RWPE2 (cell line): ENCODE results near the gene COL25A1.

Experiments used
- ATAC-seq: fragments of 200-7000 bp; cut with Tn5 transposase; 3 replicates; pipeline ENCODE4 v1.9.1; 2021; ENCODE audit warnings: low read depth
- DNase-seq: peaks from one replicate; pipeline ENCODE4 v3.0.0-alpha.2; 2020; ENCODE audit warnings: low spot score
- H3K27ac ChIP-seq: fragments of 450-650 bp; 2 replicates; pipeline ENCODE4 v1.5.1; 2017; ENCODE audit warnings: mild to moderate bottlenecking; ENCODE audit not compliant: poor library complexity, severe bottlenecking
- H3K27me3 ChIP-seq: fragments of 250-450 bp; sonication (Bioruptor Pico); 2 replicates; pipeline ENCODE4 v1.5.1; 2021; ENCODE audit warnings: mild to moderate bottlenecking, moderate library complexity; ENCODE audit not compliant: insufficient read depth, poor library complexity, severe bottlenecking
- H3K36me3 ChIP-seq: fragments of 250-450 bp; sonication (Bioruptor Pico); 2 replicates; pipeline ENCODE4 v1.5.1; 2020; ENCODE audit warnings: low read depth, mild to moderate bottlenecking, moderate library complexity
- H3K4me1 ChIP-seq: fragments of 250-450 bp; sonication (Bioruptor Pico); 2 replicates; pipeline ENCODE4 v1.5.1; 2021; ENCODE audit warnings: mild to moderate bottlenecking, moderate library complexity; ENCODE audit not compliant: insufficient read depth, poor library complexity, severe bottlenecking
- H3K4me3 ChIP-seq: fragments of 250-450 bp; sonication (Bioruptor Pico); 2 replicates; pipeline ENCODE4 v1.5.1; 2021; ENCODE audit warnings: mild to moderate bottlenecking, moderate library complexity; ENCODE audit not compliant: severe bottlenecking
- H3K9me3 ChIP-seq: fragments of 250-450 bp; sonication (Bioruptor Pico); 2 replicates; pipeline ENCODE4 v1.5.1; 2021; ENCODE audit warnings: mild to moderate bottlenecking, moderate library complexity; ENCODE audit not compliant: severe bottlenecking
- TF ChIP-seq, protein P1 (sequence below): fragments of 450-650 bp; IDR thresholded peaks from one replicate; pipeline ENCODE4 v1.5.1; 2017; ENCODE audit warnings: mild to moderate bottlenecking, moderate library complexity; ENCODE audit not compliant: poor library complexity, severe bottlenecking

Gene COL25A1

DNA sequence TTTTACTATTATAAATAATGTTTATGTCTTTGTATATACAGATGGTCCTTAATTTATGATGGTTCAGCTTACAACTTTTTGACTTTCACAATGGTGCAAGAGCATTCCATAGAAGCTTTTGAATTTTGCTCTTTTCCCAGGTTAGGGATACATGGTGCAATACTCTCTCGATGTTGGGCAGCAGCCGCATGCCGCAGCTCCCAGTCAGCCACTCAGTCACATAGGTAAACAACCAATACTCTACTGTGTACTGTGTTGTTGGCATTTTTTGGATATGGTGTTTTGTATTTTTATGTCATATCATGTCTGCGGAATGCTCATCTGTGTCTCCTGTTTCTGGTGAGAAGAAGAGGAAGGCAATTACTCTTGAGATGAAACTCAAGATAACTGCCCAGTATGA lies 281.6 kb downstream of the COL25A1 start:
- Histone ChIP-seq H3K4me3 (no peak overlapping the region), H3K27ac (no peak overlapping the region), H3K9me3 (no peaks in the 10 kb centered on the region), H3K36me3 (no peaks in the 10 kb centered on the region), H3K27me3 (no peaks in the 10 kb centered on the region), H3K4me1 (no peaks in the 10 kb centered on the region)
- TF ChIP-seq, protein P1, sequence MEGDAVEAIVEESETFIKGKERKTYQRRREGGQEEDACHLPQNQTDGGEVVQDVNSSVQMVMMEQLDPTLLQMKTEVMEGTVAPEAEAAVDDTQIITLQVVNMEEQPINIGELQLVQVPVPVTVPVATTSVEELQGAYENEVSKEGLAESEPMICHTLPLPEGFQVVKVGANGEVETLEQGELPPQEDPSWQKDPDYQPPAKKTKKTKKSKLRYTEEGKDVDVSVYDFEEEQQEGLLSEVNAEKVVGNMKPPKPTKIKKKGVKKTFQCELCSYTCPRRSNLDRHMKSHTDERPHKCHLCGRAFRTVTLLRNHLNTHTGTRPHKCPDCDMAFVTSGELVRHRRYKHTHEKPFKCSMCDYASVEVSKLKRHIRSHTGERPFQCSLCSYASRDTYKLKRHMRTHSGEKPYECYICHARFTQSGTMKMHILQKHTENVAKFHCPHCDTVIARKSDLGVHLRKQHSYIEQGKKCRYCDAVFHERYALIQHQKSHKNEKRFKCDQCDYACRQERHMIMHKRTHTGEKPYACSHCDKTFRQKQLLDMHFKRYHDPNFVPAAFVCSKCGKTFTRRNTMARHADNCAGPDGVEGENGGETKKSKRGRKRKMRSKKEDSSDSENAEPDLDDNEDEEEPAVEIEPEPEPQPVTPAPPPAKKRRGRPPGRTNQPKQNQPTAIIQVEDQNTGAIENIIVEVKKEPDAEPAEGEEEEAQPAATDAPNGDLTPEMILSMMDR: no peak
- ATAC-seq: no peak
- DNase-seq: no peak

DNA sequence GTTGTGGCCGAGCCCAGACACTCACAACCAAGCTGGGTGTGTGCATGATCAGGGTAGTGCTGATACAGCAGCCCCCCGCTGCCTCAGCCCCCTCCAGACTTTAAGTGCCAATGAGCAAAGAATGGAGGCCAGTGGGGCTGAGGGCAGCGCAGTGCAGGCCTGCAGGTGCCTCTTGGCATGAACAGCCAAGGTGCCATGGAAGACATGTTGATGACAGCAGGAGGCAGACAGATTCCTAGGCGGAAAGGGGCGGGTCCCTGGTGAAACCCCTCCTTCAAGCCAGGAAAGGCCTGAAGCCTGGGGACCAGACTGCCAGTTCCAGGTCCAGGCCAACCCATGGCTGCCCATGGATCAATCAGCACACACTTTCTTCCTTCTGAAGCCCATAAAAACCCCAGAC lies 286.3 kb downstream of the COL25A1 start:
- Histone ChIP-seq H3K9me3 (no peaks in the 10 kb centered on the region), H3K36me3 (no peaks in the 10 kb centered on the region), H3K27ac (no peak overlapping the region), H3K27me3 (no peaks in the 10 kb centered on the region), H3K4me3 (no peak overlapping the region), H3K4me1 (no peaks in the 10 kb centered on the region)
- ATAC-seq (no peak), DNase-seq (no peak)
- TF ChIP-seq, protein P1: no peak

DNA sequence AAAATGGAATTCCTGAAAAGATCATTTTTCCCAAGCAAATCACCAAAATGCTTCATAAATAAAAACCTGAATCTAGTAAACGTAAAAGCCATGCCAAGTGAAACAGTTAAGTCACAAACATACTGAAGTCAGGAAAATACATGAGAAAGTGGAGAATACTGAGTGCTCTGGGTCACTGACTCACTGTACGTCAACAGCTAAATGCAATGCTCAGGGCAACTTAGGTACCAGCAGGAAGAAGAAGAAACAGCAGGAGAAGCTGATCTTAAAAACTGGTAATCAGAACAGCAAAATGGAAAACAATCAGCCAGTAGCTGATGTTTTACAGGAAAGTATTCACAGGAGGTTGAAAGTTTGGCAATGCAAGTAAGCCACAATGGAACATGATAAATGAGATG lies 287.0 kb downstream of the COL25A1 start:
- Histone ChIP-seq H3K4me1 (peaks cover 1% of the 10 kb centered on the region), H3K36me3 (no peaks in the 10 kb centered on the region), H3K9me3 (no peaks in the 10 kb centered on the region), H3K4me3 (no peak overlapping the region), H3K27me3 (no peaks in the 10 kb centered on the region), H3K27ac (no peak overlapping the region)
- no peak for DNase-seq
- no peak for ATAC-seq
- TF ChIP-seq, protein P1: no peak

DNA sequence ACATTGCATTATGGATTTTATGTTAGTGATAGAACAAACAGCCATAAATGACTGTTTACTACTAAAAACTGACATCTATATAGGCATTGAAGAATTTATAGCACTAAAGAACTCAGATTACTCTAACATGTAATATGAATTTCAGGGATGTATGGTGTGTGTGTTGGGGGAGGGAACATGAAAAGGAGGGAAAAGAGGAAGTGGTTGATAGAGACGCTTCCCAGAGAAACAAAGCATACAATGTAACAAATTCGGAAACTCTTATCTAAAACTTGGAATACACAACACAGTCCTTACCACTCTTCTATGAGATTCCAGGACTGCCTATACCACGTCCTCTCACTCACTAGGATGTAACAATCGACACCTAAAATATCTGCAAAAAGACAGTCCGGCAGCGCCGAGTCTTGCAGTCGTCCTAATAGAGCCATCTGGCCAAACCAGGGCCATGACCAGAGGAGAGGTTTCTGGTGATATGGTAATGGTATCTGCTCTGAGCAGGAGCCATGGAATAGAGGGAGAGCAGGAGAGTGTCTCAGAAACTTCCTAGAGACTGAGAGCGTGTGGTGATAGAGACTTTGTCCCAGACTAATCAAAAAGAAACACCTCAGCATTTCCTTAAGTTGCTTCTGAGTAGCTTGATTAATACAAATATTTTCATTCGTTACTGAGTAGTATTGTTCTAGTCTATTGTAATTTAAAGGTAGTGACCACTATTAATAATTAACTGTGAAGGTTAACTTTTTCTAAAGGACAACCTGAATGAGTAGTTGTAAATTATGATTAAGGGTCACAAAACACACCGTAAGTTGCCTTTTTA lies 287.7 kb downstream of the COL25A1 start:
- Histone ChIP-seq H3K4me3 (no peak overlapping the region), H3K4me1 (peaks cover 5% of the 10 kb centered on the region), H3K27me3 (no peaks in the 10 kb centered on the region), H3K36me3 (no peaks in the 10 kb centered on the region), H3K9me3 (no peaks in the 10 kb centered on the region), H3K27ac (no peak overlapping the region)
- ATAC-seq (no peak), DNase-seq (no peak)
- TF ChIP-seq, protein P1: no peak

DNA sequence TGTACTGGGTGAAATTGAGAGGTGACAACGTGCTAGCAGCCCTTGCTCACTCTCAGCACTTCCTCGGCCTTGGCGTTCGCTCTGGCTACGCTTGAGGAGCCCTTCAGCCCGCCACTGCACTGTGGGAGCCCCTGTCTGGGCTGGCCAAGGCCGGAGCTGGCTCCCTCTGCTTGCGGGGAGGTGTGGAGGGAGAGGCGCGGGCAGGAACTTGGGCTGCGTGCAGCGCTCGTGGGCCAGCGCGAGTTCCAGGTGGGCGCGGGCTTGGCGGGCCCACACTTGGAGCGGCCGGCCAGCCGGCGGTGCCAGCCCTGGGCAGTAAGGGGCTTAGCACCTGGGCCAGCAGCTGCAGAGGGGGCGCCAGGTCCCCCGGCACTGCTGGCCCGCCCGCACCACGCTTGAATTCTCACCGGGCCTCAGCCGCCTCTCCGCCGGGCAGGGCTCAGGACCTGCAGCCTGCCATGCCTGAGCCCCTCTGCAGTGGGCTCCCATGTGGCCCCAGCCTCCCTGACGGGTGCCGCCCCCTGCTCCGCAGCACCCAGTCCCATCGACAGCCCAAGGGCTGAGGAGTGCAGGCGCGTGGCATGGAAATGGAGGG lies 290.1 kb downstream of the COL25A1 start:
- H3K4me3 ChIP-seq: no peak overlapping the region
- no peaks in the 10 kb centered on the region for H3K36me3 ChIP-seq
- no peak for ATAC-seq
- H3K27me3 ChIP-seq: no peaks in the 10 kb centered on the region
- no peaks in the 10 kb centered on the region for H3K9me3 ChIP-seq
- TF ChIP-seq, protein P1: no peak
- peaks cover 5% of the 10 kb centered on the region for H3K4me1 ChIP-seq
- DNase-seq: no peak
- no peak overlapping the region for H3K27ac ChIP-seq
